GM23338 (cell line): ENCODE measurements around the gene RAD1. TPM values are rescaled to one million over a fixed set of nuclear protein-coding genes. Genes with fewer than 3 reads are reported as not detected.

Source experiments
- ATAC-seq: fragments of 200-7000 bp; cut with Tn5 transposase; 3 replicates; pipeline ENCODE4 v1.9.1; 2020
- DNase-seq: peaks from one replicate; pipeline ENCODE4 v3.0.0-alpha.2; 2015; ENCODE audit warnings: low spot score
- H2AFZ ChIP-seq: fragments of 200-600 bp; sonication (generic); 2 replicates; pipeline ENCODE4 v1.8.0; 2016; ENCODE audit warnings: antibody characterized with exemption, mild to moderate bottlenecking, moderate library complexity
- H3F3A ChIP-seq: fragments of 200-600 bp; sonication (generic); replicated peaks from 2 replicates; pipeline ENCODE4 v1.8.0; 2017; ENCODE audit warnings: antibody characterized with exemption, mixed run types, low read depth
- H3K27ac ChIP-seq: fragments of 200-600 bp; sonication (generic); 2 replicates; pipeline ENCODE4 v1.6.1; 2016; ENCODE audit warnings: low read depth
- H3K27me3 ChIP-seq: fragments of 200-600 bp; sonication (generic); 2 replicates; pipeline ENCODE4 v1.8.0; 2016; ENCODE audit warnings: mild to moderate bottlenecking, mixed run types, moderate library complexity; ENCODE audit not compliant: insufficient read depth
- H3K36me3 ChIP-seq: fragments of 200-600 bp; sonication (generic); 2 replicates; pipeline ENCODE4 v1.8.0; 2016; ENCODE audit warnings: mild to moderate bottlenecking; ENCODE audit not compliant: insufficient read depth
- H3K4me1 ChIP-seq: fragments of 200-600 bp; sonication (generic); 2 replicates; pipeline ENCODE4 v1.8.0; 2016; ENCODE audit warnings: mild to moderate bottlenecking, moderate library complexity; ENCODE audit not compliant: insufficient read depth
- H3K4me2 ChIP-seq: fragments of 200-600 bp; sonication (generic); 2 replicates; pipeline ENCODE4 v1.7.1; 2017; ENCODE audit warnings: mixed run types
- H3K4me3 ChIP-seq: fragments of 200-600 bp; sonication (generic); 2 replicates; pipeline ENCODE4 v1.6.1; 2016; ENCODE audit warnings: mixed run types
- H3K79me2 ChIP-seq: fragments of 200-600 bp; sonication (generic); replicated peaks from 2 replicates; pipeline ENCODE4 v1.8.0; 2017; ENCODE audit warnings: mild to moderate bottlenecking; ENCODE audit not compliant: insufficient read depth
- H3K9me2 ChIP-seq: fragments of 200-600 bp; sonication (generic); 2 replicates; pipeline ENCODE4 v1.8.0; 2017; ENCODE audit not compliant: insufficient read depth
- H4K20me1 ChIP-seq: fragments of 200-600 bp; sonication (generic); replicated peaks from 2 replicates; pipeline ENCODE4 v1.8.0; 2017; ENCODE audit warnings: mild to moderate bottlenecking; ENCODE audit not compliant: insufficient read depth
- H3K27ac Mint-ChIP-seq: 2 replicates; pipeline ENCODE4 v1.8.0; 2020; ENCODE audit warnings: inconsistent platforms, mild to moderate bottlenecking, moderate library complexity, mixed read lengths
- H3K27me3 Mint-ChIP-seq: 3 replicates; pipeline ENCODE4 v1.8.0; 2022; ENCODE audit warnings: low read depth, mild to moderate bottlenecking, moderate library complexity, mixed read lengths, inconsistent platforms; ENCODE audit not compliant: insufficient read depth, poor library complexity
- H3K36me3 Mint-ChIP-seq: 3 replicates; pipeline ENCODE4 v1.8.0; 2021; ENCODE audit warnings: low read depth, mild to moderate bottlenecking, inconsistent platforms, moderate library complexity, mixed read lengths
- H3K4me1 Mint-ChIP-seq: 3 replicates; pipeline ENCODE4 v1.8.0; 2020; ENCODE audit warnings: mild to moderate bottlenecking, inconsistent platforms, mixed read lengths
- H3K4me3 Mint-ChIP-seq: 3 replicates; pipeline ENCODE4 v1.8.0; 2021; ENCODE audit warnings: moderate library complexity, mild to moderate bottlenecking, inconsistent platforms, mixed read lengths
- H3K9me3 Mint-ChIP-seq: 3 replicates; pipeline ENCODE4 v1.8.0; 2020; ENCODE audit warnings: moderate library complexity, mild to moderate bottlenecking, inconsistent platforms, mixed read lengths
- CREB1 ChIP-seq: fragments of 250-450 bp; sonication (Bioruptor Pico); IDR thresholded peaks from 2 replicates; pipeline ENCODE4 v1.5.0; 2020; ENCODE audit warnings: low read depth, mild to moderate bottlenecking, moderate library complexity
- CTCF ChIP-seq, 2 experiments: fragments of 200-600 bp in 1 of 2; sonication (generic) in 1 of 2; conservative IDR thresholded peaks; 2 replicates each; pipeline versions ENCODE4 v1.5.1 to v1.6.1; 2016 to 2017; ENCODE audit warnings: antibody characterized with exemption in 2 of 2, low read depth in 2 of 2, mild to moderate bottlenecking in 2 of 2, moderate library complexity in 1 of 2
- EZH2 ChIP-seq: fragments of 200-600 bp; sonication (generic); IDR thresholded peaks from one replicate; pipeline ENCODE4 v1.8.0; 2017; ENCODE audit warnings: antibody characterized with exemption, mild to moderate bottlenecking, low read depth; ENCODE audit not compliant: unreplicated experiment
- NANOG ChIP-seq: IDR thresholded peaks from 2 replicates; pipeline ENCODE4 v1.6.1; 2016; ENCODE audit warnings: antibody characterized with exemption, borderline replicate concordance
- POLR2AphosphoS5 ChIP-seq: IDR thresholded peaks from 2 replicates; pipeline ENCODE4 v1.6.1; 2016; ENCODE audit warnings: antibody characterized with exemption, low read depth
- STAT1 ChIP-seq: IDR thresholded peaks from one replicate; pipeline ENCODE4 v1.6.1; 2016; ENCODE audit warnings: antibody characterized with exemption; ENCODE audit not compliant: unreplicated experiment
- ZNF331 ChIP-seq: fragments of 250-450 bp; sonication (Bioruptor Pico); IDR thresholded peaks from 2 replicates; pipeline ENCODE4 v1.5.0; 2020; ENCODE audit warnings: low read depth, mild to moderate bottlenecking, moderate library complexity
- polyA plus RNA-seq: library from polyadenylated mRNA; unstranded; fragments of >200 nt; fragmentation: Nextera tagmentation; extraction: Ambion mirVana; gene quantifications from 2 replicates; pipeline ENCODE4 v1.2.1, GENCODE V29; 2016
- total RNA-seq: library from RNA; depleted of rRNA; stranded (reverse); fragments of >200 nt; shearing (Covaris generic); gene quantifications from 2 replicates; pipeline ENCODE4 v1.2.3, GENCODE V29; 2014
- TF ChIP-seq, protein P1 (sequence below): fragments of 250-450 bp; sonication (Bioruptor Pico); IDR thresholded peaks from 2 replicates; pipeline ENCODE4 v1.5.0; 2020; ENCODE audit warnings: mild to moderate bottlenecking, moderate library complexity

The RAD1 gene
- total and polyA plus RNA-seq, 2 experiments from 2014 or later, result 39.3 to 40.9 TPM

DNA sequence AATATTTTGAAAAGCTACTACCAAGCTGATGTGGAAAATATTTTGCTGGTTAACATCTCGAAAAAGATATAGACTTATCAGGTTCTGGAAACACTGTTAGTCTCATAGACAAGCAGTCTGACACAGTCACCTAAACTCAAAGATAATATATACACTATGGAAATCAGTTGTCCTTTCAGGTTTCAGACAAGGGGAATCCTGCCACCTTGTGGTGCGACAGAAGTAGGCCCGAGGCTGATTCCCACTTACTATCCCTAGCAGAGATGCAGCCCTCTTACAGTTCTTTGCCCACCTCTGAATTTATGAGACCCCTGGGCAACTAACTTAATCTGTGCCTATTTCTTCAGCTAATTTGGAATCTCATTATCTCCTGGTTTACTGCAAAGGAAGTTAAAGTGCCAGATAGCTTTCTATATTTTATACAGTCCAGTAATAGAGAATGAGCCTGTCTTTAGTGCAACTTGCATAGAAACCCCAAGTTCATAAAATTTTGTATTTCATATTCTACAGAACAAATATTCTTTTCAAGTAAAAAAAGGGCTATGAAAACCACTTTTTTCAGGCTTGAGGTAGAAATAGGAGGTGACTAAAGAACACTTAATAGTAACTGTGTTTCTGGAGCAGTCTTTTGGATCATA is 16.9 kb downstream of the RAD1 start:
- DNase-seq (peak; percentile 84), ATAC-seq (peak; percentile 93)
- TF ChIP-seq CREB1 (CRISPR knock-in tag) (no peak), CTCF (conservative IDR thresholded peaks at IDR 0.05; ENCODE audit: low read depth in 2 of 2) (peak; percentile 93 to 95)
- no peaks in the 10 kb centered on the region for H3K9me2 ChIP-seq
- no peak overlapping the region for H3K4me3 ChIP-seq
- H3K79me2 ChIP-seq, result no peaks in the 10 kb centered on the region
- H4K20me1 ChIP-seq, result no peaks in the 10 kb centered on the region
- H3K27me3 ChIP-seq, result no peaks in the 10 kb centered on the region
- no peak overlapping the region for H3K4me3 Mint-ChIP-seq
- peaks cover 8% of the 10 kb centered on the region for H3K36me3 Mint-ChIP-seq
- peaks cover 14% of the 10 kb centered on the region; the same call in 2 of the 3 replicates for H3K4me1 Mint-ChIP-seq
- peak overlapping the region; percentile 57; the same call in 1 of the 2 replicates for H3K27ac ChIP-seq
- H3F3A ChIP-seq, result 0 out of 2 replicates have a peak, but pooled peaks cover 2% of the 10 kb centered on the region
- H3K4me1 ChIP-seq, result peaks cover 18% of the 10 kb centered on the region; the same call in 1 of the 2 replicates
- H3K4me2 ChIP-seq, result no peak overlapping the region
- H3K27ac Mint-ChIP-seq, result peak overlapping the region; percentile 61
- no peak overlapping the region for H2AFZ ChIP-seq
- peaks cover 3% of the 10 kb centered on the region for H3K27me3 Mint-ChIP-seq
- no peaks in the 10 kb centered on the region for H3K9me3 Mint-ChIP-seq
- no peaks in the 10 kb centered on the region for H3K36me3 ChIP-seq

DNA sequence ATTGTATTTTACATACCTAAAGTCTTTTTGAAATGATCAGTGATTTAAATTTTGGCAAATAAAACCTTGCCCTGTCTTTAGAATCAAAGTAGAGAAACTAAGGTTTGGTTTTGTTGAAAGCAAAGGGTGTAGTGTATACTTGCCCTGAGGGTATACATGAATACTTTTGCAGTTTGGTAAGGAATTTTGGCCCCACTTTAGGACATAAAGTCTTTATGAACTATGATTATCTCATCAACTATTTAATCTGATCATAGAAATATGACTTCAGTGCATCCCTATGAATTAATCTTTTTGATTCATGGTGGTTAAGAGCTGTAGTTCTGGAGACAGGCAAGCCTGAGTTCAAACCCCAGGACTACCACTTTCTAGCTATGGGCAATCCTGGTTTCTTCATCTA is 17.7 kb downstream of the RAD1 start:
- H3K4me3 Mint-ChIP-seq, result no peak overlapping the region
- H3K27ac ChIP-seq, result no peak overlapping the region
- H3K27me3 ChIP-seq, result no peaks in the 10 kb centered on the region
- TF ChIP-seq POLR2AphosphoS5 (no peak), ZNF331 (CRISPR knock-in tag) (no peak), EZH2 (no peak), CREB1 (CRISPR knock-in tag) (no peak), STAT1 (no peak), NANOG (no peak)
- TF ChIP-seq, protein P1, sequence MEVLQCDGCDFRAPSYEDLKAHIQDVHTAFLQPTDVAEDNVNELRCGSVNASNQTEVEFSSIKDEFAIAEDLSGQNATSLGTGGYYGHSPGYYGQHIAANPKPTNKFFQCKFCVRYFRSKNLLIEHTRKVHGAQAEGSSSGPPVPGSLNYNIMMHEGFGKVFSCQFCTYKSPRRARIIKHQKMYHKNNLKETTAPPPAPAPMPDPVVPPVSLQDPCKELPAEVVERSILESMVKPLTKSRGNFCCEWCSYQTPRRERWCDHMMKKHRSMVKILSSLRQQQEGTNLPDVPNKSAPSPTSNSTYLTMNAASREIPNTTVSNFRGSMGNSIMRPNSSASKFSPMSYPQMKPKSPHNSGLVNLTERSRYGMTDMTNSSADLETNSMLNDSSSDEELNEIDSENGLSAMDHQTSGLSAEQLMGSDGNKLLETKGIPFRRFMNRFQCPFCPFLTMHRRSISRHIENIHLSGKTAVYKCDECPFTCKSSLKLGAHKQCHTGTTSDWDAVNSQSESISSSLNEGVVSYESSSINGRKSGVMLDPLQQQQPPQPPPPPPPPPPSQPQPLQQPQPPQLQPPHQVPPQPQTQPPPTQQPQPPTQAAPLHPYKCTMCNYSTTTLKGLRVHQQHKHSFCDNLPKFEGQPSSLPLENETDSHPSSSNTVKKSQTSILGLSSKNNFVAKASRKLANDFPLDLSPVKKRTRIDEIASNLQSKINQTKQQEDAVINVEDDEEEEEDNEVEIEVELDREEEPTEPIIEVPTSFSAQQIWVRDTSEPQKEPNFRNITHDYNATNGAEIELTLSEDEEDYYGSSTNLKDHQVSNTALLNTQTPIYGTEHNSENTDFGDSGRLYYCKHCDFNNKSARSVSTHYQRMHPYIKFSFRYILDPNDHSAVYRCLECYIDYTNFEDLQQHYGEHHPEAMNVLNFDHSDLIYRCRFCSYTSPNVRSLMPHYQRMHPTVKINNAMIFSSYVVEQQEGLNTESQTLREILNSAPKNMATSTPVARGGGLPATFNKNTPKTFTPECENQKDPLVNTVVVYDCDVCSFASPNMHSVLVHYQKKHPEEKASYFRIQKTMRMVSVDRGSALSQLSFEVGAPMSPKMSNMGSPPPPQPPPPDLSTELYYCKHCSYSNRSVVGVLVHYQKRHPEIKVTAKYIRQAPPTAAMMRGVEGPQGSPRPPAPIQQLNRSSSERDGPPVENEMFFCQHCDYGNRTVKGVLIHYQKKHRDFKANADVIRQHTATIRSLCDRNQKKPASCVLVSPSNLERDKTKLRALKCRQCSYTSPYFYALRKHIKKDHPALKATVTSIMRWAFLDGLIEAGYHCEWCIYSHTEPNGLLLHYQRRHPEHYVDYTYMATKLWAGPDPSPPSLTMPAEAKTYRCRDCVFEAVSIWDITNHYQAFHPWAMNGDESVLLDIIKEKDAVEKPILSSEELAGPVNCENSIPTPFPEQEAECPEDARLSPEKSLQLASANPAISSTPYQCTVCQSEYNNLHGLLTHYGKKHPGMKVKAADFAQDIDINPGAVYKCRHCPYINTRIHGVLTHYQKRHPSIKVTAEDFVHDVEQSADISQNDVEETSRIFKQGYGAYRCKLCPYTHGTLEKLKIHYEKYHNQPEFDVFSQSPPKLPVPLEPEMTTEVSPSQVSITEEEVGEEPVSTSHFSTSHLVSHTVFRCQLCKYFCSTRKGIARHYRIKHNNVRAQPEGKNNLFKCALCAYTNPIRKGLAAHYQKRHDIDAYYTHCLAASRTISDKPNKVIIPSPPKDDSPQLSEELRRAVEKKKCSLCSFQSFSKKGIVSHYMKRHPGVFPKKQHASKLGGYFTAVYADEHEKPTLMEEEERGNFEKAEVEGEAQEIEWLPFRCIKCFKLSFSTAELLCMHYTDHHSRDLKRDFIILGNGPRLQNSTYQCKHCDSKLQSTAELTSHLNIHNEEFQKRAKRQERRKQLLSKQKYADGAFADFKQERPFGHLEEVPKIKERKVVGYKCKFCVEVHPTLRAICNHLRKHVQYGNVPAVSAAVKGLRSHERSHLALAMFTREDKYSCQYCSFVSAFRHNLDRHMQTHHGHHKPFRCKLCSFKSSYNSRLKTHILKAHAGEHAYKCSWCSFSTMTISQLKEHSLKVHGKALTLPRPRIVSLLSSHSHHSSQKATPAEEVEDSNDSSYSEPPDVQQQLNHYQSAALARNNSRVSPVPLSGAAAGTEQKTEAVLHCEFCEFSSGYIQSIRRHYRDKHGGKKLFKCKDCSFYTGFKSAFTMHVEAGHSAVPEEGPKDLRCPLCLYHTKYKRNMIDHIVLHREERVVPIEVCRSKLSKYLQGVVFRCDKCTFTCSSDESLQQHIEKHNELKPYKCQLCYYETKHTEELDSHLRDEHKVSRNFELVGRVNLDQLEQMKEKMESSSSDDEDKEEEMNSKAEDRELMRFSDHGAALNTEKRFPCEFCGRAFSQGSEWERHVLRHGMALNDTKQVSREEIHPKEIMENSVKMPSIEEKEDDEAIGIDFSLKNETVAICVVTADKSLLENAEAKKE (CRISPR knock-in tag), result no peak
- ATAC-seq, result no peak
- peaks cover 5% of the 10 kb centered on the region; the same call in 1 of the 3 replicates for H3K36me3 Mint-ChIP-seq
- H3K9me3 Mint-ChIP-seq, result no peaks in the 10 kb centered on the region
- H3K4me1 Mint-ChIP-seq, result peaks cover 15% of the 10 kb centered on the region; the same call in 2 of the 3 replicates
- no peak overlapping the region for H2AFZ ChIP-seq
- no peak overlapping the region for H3K27ac Mint-ChIP-seq
- 0 out of 2 replicates have a peak, but pooled peaks cover 2% of the 10 kb centered on the region for H3F3A ChIP-seq
- H3K27me3 Mint-ChIP-seq, result peaks cover 3% of the 10 kb centered on the region
- no peak overlapping the region for H3K4me2 ChIP-seq
- H3K4me1 ChIP-seq, result peaks cover 18% of the 10 kb centered on the region; the same call in 1 of the 2 replicates
- H4K20me1 ChIP-seq, result no peaks in the 10 kb centered on the region
- H3K4me3 ChIP-seq, result no peak overlapping the region
- H3K79me2 ChIP-seq, result no peaks in the 10 kb centered on the region
- no peak for DNase-seq
- H3K36me3 ChIP-seq, result no peaks in the 10 kb centered on the region
- no peaks in the 10 kb centered on the region for H3K9me2 ChIP-seq
